Suppressor macrophage treated with lipopolysaccharide for 1 hour (primary cell): ENCODE results near the gene KIF6.
"Not testable (repeated sequence)": the region's sequence is repeated elsewhere in the genome, so short reads cannot be mapped to it uniquely, and the experiment has no call there.

Experiments
- DNase-seq, 3 donors: peaks; one replicate each; pipeline ENCODE4 v3.0.0-alpha.2; 2020 to 2022

Gene KIF6

DNA sequence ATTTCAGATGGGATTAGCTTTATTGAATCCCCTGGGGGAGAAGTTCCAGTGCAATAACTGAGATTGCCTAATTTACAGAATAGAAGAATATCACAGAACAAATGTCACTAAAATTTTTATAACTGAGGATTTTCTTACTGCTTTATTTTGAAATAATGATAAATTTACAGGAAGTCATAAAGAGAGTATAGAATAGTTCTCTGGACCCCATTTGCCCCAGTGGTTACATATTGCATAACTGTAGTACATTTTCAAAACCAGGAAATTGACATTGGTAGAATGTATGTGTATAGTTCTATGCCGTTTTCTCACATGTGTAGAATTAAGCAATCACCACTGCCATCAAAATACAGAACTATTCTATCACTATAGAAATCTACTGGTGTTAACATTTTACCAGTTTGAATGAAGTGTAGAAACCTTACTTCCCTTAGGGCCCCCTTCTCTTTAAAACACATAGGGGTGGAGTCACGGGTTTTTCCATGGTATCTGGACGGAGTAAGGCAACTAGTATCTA, 18.3 kb downstream of the KIF6 start:
- peak in 2 of 3 donors; percentile 21 to 33 for DNase-seq

GRCh38 chr6:39702265-39702664, 22.9 kb downstream of the KIF6 start:
- DNase-seq, result no peak

DNA sequence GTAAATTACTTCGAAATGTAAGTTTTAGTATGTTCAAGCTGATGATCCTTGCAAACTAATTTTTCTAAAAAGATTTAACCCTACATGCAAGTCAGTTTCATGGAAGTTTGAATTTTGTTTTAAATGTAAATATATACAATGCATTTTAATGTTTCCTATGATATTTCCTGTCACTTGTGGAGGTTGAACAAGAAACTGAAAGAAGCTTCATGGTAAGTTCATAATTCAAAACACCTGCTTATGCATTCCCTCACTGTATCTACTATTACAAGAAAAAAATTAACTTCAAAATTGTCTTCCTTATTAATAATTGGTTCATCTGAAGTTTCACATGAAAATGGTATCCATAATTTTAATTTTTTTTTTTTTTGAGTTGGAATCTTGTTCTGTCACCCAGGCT, 24.8 kb downstream of the KIF6 start:
- no peak for DNase-seq

DNA sequence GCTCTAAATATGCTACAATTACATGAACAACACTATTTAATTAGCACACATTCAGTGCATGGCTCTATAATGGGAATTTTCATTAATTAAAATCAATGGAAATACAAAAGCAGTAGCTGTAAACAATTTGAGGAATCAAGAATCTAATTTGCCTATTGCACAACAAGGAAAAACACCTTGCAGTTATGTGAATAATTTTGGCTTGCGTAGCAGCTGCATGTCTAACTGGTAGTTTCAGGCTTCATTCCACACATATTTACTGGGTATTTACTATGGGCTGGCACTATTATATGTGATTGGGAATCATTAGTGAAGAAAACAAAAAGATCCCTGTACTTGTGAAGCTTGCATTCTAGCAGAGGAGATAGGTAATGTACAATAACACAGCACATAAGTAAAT, 26.4 kb downstream of the KIF6 start:
- peak in 1 of 3 donors; percentile 20 for DNase-seq

DNA sequence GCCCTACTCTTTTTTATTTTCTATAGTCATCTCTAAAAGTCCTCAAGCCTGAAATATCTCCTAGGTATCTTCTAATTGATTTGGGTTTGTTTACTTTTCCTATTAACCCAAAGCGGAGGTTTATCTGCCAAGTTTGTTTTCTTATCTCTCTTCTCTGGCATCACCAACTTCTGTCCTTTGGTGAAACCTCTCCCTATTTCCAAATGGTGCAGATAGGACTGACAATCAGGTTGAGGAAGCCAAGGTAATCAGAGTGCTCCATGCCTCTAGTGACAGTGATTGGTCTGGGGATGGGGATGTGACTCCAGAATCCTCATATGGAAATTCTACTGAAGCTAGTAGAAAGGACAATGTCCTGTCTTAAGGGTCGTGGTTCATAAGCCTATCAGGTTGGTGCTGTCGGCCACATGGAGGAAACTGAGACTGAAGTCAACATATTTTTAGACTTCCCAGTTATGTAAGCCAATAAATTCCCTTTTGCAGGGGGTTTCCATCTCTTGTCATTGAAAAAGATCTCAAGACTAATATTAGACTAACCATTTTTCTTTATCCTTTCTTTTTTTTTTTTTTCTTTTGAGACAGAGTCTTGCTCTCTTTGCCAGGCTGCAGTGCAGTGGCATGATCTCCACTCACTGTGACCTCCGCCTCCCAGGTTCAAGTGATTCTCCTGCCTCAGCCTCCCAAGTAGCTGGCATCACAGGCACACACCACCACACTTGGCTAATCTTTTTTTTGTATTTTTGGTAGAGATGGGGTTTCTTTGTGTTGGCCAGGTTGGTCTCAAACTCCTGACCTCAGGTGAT, 28.0 kb downstream of the KIF6 start:
- peak; percentile 42 to 53 (median 52) for DNase-seq

DNA sequence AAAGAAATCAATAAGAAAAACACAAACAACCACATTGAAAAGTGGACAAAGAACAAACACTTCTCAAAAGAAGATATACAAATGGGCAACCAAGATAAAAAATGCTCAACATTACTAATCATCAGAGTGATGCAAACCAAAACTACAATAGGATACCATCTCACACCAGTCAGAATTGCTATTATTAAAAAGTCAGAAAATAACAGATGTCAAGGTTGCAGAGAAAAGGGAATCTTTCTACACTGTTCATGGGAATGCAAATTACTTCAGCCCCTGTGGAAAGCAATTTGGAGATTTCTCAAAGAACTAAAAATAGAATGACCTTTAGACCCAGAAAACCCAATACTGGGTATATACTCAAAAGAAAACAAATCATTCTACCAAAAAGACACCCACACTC, 29.8 kb downstream of the KIF6 start:
- no peak for DNase-seq

DNA sequence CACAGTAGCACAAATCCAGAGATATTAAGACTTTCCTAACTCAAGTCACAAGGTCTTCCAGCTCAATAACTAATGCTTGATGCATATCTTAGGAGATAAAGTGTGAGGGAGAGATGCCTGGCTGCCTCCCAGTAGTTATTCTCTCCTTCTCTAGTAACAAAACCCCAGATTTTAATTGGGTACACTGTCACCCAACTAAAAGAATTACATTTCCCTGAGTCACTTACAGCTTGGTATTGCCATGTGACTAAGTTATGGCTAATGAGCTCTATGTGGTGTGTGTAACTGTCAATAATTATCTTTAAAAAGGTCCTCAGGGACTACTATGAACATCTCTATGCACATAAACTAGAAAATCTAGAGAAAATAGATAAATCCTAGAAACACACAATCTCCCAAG, 32.0 kb downstream of the KIF6 start:
- no peak for DNase-seq

- peak in 2 of 3 donors; percentile 15 to 20 for DNase-seq
These were observed 36.7 kb downstream of the KIF6 start for GRCh38 chr6:39688494-39688893.

- no peak for DNase-seq
These were observed 38.2 kb downstream of the KIF6 start for GRCh38 chr6:39686976-39687375.

- DNase-seq, result no peak
These were observed 39.3 kb downstream of the KIF6 start for GRCh38 chr6:39685938-39686337.

DNA sequence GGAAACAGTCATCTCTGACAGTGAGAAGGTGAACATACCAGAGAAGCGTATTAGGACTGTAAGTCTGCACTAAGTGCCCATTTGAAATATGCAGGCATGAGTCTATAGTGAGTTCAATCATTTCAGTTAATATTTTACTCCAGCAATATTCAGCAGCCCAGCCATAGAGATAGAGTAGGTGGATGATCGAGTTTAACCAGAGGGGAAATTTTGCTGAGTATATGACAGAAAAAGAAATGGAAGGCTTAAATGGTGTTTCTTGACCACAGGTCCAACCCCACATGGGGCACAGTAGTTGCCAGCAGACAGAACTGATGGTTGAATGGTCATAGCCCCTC, 39.8 kb downstream of the KIF6 start:
- DNase-seq, result no peak

DNA sequence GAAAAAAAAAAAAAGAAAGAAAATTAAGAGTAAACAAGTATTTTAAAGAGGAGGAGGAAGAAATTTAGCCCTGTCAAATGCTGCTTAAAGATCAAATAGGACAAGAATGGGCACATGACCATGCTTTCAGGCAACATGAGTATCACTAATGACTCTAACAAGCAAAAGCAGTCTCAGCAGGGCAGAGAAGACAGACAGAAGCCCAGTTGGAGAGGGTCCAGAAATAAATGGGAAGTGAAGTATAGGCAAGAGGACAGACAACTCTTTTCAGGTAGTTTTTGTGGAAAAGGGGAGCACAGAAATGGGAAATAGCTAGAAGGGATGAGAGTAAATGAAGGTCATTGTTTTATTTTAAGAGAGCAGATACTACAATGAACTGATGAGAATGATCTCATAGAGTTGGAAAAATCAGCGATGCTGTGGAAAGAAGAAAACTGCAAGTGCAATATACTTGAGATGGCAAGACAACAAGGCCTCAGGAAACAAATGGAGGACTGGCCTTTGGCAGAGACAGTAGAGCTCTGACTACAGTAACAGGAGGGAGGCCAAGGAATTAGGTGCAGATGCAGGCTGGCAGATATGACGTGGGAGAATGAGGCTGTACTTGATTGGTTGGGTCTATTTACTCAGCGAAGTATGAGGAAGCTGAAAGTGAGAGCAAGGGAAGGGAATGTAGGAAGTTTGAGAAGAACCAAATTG, 40.3 kb downstream of the KIF6 start:
- DNase-seq, result peak in 2 of 3 donors; percentile 16 to 22

- no peak for DNase-seq
These were observed 43.5 kb downstream of the KIF6 start for GRCh38 chr6:39681674-39682121.

DNA sequence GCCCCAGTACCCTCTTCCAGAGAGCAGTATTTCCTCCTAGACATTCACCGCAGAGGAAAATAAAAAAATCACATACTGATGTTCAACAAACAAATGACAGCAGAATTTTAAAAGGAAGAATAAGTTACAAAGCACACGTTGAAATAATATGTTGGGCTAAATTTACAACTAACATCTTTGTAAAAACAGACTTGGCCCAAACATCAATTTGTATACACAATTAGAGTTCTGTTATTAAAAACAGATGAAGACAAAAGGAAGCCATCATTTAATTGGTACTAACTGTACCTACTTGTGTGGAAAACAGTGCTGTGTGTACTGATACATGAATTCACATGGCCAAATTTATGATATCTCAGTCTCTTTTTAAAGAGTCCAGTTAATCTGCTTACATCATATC, 46.3 kb downstream of the KIF6 start:
- DNase-seq, result no peak

- not testable (repeated sequence) for DNase-seq
These were observed 47.9 kb downstream of the KIF6 start for GRCh38 chr6:39677318-39677717.

DNA sequence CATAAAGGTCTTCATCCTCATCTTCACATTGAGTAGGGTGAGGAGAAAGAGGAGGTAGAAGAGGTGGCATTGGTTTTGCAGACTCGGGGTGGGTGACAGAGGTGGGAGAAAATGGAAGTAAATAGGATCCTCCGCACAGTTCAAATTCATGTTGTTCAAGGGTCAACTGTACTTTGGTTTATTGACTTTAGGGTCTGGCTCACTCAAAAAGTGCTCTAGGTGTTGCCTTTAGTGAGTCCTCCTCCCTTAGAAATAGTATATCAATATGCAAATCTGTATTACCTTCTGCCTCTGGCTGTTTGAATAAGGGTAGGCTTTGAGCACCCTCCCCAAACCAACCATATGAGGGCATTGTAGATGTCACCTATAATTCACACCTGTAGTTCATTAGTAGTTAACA, 54.7 kb downstream of the KIF6 start:
- no peak for DNase-seq

GRCh38 chr6:39669973-39670342, 55.2 kb downstream of the KIF6 start:
- DNase-seq, result peak in 1 of 3 donors; percentile 13

DNA sequence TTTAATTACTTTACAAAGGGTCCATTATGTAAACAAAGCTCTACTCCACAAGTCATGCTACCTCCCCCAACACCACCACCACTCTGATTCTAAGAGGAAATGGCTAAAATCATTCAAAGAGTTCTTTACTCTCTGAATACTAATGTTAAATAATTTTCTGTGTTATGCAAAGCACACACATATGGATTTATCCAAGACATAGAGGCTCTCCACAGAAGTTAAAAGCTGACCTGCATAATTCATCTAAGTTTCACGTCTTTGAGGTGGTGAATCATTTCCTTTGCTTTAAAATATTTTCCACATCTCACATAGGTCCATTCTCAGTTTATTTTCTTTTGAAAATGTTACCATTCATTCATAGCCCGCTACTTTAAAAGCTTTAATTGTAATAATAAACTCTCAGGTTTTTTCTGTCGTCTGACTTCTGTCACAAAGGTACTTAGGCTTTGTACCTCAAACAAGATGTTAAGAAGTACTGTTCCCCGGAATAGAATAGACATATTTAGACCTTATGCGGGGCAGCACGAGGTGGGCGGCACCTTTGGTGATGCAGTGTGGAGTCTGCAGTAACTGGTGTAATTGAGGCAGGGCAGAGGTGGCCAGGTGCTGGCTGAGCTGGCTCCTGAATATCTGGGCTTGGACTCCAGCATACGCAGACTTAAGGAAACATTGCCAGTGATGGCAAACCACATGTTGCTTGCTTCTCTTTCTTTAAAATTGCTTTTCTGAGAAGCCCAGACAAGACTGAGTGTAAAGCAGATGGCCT, 55.8 kb downstream of the KIF6 start:
- no peak for DNase-seq

DNA sequence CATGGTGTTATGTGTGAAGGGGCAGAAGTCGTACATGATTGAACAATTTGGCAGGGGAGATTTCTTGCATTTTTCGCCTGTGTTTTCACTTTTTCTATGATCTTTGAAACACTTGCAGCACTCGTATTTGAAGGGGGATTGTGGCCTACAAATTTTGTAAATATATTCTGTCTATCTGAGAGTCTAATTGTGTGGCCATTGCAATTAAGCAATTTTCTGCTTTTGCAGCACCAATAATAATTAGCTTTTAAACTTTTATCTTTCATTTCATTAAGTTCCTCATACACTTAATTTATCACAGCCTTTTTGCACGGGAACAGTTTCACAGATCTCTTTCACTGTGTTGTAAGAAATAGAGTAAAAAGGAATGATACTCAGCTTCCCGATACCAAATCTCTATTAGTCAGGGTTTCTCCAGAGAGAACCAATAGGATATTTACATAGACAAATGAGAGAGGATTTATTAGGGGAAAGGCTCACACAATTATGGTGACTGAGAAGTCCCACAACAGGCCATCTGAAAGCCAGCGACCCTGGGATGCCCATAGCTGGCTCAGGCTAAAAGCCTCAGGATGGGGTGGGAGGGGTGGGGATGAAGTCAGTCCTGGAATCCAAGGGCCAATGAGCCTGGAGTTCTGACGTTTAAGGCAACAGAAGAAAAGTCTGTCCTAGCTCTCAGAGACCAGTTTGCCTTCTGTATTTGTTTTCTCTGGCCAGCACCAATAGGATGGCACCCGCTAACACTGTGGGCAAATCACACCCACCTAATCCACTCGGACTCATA, 58.3 kb downstream of the KIF6 start:
- no peak for DNase-seq

DNA sequence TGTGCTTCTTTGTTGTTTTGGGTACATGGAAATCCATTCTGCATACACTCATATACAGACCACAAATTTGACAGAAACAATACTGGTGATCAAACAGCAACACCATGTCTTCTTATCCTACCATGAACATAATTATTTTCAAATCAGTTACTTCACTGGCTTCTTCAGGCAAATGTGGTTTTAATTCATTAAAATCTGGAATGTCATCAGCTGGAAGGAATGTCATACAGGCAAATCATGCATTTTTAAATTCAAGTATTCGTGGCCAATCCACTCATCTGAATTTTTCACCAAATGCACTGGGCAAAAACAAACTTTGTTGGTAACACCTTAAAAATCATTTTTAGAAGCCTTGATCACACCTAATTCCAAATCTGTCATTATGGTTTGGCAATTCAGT, 59.3 kb downstream of the KIF6 start:
- DNase-seq, result no peak

DNA sequence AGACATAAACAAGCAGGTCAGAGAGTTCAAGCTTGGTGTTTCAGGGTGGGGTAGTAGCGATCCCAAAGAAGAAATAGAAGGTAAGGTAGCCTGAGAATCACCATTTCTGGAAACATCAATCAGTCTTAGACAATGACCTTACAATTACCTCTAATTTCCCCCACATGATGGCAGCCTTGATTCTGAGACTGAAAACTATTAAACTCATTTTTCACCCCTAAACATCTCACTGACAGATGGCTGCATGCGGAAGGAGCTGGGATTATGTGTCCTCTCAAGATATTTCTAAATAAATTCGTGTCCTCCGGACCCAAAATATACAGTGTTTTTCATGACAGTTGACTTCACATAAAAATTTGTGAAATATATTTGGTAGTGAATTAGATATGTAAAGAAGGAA, 61.0 kb downstream of the KIF6 start:
- DNase-seq, result no peak

DNA sequence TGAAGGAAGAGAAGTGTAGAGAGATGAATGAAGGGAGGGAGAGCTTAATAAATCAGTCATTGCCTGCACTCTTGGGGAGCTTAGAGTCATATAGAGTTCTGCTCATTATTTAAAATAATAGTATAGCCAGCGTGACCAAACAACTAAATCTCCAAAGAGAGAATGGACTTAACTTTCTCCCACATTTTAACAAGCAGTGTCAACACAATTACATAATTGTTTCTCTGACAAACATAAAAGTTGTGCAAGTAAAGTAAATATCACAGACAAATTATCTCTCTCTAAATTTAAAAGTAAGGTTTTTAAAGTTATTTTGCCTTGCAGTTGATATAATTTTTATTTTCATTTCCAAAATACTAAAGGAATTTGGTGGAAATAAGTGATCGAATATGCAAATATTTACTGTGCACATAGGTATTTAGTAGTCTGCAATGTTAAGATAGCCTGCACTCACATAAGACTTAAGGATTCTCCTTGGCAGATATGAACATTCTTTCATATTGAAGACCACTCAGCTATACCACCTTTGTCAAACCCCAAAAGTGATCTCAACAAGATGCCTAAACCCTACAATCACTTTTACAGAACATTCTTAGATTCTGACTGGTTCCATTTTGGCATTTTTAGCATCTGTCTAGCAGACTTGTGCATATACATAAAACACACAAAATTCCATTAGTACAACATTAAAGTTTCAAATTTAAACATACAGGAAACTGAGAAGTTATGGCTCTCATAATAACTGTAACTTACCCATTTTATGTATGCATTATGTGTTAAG, 67.7 kb downstream of the KIF6 start:
- DNase-seq, result no peak
